NT2/D1 (cell line): ENCODE measurements around the gene PHTF2.

ENCODE experiments used
- SUZ12 ChIP-seq: IDR thresholded peaks from 2 replicates; pipeline ENCODE4 v1.6.1; 2011; ENCODE audit not compliant: insufficient read length, insufficient read depth; ENCODE audit errors: extremely low read depth
- YY1 ChIP-seq: IDR thresholded peaks from 2 replicates; pipeline ENCODE4 v1.6.1; 2011; ENCODE audit not compliant: insufficient read length, insufficient read depth
- ZNF274 ChIP-seq: IDR thresholded peaks from 2 replicates; pipeline ENCODE4 v1.6.1; 2011; ENCODE audit warnings: mild to moderate bottlenecking, low read depth, low read length

- no peak for TF ChIP-seq YY1
- no peak for TF ChIP-seq SUZ12
- no peak for TF ChIP-seq ZNF274
These were observed 80.7 kb downstream of the PHTF2 start for GRCh38 chr7:77879272-77879671.
